ENCODE data around the gene ARHGAP23.

The ARHGAP23 gene, protein sequence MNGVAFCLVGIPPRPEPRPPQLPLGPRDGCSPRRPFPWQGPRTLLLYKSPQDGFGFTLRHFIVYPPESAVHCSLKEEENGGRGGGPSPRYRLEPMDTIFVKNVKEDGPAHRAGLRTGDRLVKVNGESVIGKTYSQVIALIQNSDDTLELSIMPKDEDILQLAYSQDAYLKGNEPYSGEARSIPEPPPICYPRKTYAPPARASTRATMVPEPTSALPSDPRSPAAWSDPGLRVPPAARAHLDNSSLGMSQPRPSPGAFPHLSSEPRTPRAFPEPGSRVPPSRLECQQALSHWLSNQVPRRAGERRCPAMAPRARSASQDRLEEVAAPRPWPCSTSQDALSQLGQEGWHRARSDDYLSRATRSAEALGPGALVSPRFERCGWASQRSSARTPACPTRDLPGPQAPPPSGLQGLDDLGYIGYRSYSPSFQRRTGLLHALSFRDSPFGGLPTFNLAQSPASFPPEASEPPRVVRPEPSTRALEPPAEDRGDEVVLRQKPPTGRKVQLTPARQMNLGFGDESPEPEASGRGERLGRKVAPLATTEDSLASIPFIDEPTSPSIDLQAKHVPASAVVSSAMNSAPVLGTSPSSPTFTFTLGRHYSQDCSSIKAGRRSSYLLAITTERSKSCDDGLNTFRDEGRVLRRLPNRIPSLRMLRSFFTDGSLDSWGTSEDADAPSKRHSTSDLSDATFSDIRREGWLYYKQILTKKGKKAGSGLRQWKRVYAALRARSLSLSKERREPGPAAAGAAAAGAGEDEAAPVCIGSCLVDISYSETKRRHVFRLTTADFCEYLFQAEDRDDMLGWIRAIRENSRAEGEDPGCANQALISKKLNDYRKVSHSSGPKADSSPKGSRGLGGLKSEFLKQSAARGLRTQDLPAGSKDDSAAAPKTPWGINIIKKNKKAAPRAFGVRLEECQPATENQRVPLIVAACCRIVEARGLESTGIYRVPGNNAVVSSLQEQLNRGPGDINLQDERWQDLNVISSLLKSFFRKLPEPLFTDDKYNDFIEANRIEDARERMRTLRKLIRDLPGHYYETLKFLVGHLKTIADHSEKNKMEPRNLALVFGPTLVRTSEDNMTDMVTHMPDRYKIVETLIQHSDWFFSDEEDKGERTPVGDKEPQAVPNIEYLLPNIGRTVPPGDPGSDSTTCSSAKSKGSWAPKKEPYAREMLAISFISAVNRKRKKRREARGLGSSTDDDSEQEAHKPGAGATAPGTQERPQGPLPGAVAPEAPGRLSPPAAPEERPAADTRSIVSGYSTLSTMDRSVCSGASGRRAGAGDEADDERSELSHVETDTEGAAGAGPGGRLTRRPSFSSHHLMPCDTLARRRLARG (N-terminal part only)

DNA sequence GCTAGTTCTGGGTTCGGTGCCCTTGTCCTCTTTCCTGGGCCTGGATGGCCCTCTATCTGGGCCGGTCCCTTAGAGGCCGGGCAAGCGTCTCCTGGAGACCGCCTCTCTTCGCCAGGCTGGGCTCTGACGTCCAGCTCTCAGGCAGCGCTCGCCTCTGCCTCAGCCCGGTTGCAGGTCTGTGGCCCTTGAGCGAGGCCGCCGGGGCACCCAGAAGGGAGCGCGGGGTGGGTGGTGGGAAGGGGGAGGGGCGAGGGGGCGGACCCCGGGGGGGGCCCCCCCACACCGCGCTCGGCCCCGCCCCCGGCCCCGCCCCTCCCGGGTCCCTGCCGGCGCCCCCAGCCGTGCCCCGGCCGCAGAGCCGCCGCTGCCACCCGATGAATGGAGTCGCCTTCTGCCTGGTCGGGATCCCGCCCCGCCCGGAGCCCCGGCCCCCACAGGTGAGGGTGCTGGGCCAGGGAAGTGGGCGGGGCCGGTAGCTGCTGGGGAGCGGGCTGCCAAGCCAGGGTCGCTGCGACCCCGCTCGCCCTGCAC lies at the start of gene ARHGAP23:
TSS of gene ARHGAP23 (plus strand) at position 353 of the 531 bp plus-strand sequence. CDS start at position 375, 22 bp downstream.
- no peak for DNase-seq (ENCODE audit: low read depth, low spot score)

DNA sequence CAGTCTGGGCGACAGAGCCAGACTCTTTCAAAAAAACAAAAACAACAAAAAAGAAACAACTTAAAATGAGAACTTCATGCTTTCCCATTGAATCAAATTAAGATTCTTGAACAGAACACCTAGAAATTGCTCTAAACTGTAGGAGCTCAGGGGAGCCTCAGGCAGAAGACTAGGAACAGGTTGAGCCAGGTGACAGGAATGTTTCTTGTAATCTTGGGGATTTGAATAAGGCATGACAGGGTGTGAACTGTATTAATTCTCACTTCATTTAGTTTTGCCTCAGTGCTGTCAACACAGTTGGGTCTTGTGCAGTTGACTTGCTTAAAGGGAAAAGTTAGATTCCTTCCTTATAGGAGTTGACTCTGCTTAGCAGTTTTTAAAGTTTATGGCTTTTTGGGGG lies 48.8 kb upstream of the ARHGAP23 start:
- peak; percentile 18 for DNase-seq (ENCODE audit: low read depth, low spot score)

DNA sequence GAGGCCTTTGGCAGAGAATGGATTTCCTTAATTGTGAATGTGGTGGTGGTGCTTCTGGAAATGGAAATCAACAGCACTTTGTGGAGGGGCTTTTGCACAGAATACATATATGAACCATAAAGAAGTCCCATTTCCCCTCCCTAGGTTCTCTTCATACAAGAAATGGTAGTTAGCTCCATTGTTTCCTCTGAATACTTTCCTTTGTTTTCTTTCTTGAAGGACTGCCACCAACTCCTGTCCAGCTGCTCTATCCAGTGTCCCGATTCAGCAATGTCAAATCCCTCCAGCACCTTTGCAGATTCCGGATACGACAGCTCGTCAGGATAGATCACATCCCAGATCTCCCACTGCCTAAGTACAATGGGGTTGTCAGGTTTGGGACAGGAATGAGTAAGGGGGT lies 33.2 kb upstream of the ARHGAP23 start:
- DNase-seq (ENCODE audit: low read depth, low spot score): no peak

DNA sequence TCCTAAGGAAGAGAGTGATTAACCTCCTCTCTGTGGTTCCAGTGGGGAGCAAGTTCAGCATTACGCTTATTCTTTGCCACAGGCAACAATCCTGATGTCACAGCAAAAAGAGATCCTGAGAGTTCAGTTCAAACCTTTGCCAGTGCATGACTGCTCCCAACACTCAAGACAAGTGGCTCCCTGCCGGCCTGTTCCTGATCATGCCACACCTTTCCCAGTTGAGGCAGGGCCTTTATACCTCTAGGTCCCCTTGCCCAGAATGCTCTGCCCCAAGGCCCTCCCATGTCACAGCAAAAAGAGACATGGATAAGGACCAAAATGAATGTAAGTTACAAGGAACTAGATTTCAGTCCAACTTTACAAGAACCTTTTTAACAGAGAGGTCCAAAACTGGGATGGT lies 31.0 kb upstream of the ARHGAP23 start:
- DNase-seq (ENCODE audit: low read depth, low spot score): no peak

DNA sequence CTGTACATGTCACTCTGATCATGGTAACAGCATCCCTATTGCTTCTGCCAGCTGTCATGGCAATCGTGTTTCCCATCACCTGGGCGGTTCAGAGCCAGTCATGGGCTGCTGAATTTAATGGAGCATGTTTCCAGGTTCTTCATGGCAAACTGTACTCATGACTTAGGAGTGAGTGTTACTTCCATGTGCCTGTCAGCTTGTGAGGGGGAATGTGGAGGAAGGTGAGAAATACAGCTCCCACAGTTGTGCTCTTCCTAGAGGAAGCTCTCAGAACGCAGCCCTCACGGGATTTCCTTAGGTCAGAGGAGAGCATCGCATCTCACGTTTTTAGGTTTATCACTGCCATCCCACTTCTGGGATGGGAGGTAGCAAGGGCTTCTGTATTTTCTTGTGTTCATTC lies 28.0 kb upstream of the ARHGAP23 start:
- DNase-seq (ENCODE audit: low read depth, low spot score): no peak

DNA sequence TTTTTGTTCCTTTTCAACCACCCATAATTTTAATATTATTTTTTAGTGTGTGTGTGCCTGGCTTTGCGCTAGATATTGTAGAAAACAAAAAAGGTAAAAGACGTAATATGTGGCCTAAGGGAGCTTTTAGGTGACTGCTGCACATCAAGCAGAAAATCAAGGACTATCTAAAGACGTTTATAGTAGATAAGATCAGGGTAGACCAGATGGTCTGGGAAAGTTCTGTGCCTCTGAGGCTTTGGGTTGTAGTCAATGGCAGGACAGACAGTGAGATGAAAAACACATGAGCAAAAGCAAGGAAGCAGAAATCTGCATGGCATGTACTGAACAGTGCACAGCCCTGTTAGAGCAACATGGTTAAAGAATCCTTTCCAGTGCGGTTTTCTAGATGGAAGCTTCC lies 26.8 kb upstream of the ARHGAP23 start:
- no peak for DNase-seq (ENCODE audit: low read depth, low spot score)

DNA sequence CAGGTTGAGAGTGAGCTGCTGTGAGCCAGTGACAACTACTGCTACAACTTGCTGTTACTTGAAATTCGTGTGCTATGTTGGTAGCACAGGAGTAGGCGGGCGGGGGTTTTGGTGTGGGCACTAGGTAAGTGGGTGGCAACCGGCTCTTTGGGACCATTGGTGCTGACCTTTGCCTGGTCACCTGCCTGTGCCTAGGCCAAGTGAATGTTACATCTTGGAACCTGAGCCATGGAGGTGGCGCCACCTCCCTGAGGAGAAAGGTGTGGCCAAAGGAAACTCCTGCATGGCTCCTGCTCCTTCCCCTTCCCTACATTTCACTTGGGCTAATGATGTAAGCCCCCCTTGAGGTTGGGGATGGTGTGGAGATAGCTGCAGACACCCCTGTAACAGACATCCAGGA lies 25.4 kb upstream of the ARHGAP23 start:
- no peak for DNase-seq (ENCODE audit: low read depth, low spot score)

DNA sequence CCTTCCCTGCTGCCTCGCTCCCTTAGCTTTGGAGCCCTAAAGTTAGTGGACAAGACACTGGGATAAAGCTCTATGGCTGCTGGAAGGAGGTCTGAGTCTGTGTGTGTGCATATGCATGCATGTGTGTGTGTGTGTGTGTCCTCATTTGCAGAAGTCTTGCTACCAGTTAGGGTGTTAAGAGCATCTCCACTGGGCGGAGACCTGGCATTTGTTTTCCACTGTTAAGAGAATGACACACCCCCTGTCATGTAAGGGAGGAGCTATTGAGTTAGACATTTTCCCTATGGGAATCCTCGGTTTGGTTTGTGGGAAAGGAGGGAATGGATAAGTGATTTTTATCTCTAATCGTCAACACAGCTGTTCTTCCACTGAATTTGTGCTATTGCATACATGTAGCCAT lies 24.8 kb upstream of the ARHGAP23 start:
- DNase-seq (ENCODE audit: low read depth, low spot score): no peak

DNA sequence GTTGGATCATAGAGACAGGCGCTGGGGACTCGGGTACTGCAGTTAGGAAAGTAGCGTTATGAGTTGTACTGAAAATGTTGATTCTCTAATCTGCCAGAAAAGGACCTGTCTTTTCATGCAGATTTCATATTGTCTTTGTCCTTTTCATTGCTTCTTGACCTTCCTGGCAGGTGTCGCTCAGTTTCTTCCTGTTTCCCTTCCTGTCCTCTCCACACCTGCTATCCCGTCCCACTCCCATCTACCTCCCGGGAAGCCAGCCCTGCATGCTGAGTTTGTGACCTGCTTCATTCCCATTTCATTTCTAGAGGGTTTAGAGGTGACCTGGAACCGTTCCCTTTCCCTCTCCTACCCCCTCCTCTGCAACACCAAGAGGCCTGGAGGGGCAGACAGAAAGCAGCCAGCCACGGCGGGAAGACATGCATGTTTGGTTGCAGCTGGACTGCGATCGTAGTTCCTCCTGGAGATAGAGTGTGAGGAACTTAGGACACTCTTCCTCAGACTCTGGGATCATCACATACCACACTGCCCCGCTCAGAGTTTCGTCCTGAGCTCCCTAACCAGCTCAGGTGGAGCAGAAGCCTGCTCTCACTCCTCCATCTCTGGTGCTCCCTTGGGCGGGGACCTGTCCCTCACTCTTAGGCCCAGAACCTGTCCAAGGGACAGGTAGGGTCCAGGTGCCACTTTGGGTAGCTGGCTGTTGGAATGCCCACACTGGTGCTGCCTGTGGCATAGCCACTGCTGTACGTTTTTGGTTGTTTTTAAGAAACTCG lies 23.9 kb upstream of the ARHGAP23 start:
- DNase-seq (ENCODE audit: low read depth, low spot score): no peak

DNA sequence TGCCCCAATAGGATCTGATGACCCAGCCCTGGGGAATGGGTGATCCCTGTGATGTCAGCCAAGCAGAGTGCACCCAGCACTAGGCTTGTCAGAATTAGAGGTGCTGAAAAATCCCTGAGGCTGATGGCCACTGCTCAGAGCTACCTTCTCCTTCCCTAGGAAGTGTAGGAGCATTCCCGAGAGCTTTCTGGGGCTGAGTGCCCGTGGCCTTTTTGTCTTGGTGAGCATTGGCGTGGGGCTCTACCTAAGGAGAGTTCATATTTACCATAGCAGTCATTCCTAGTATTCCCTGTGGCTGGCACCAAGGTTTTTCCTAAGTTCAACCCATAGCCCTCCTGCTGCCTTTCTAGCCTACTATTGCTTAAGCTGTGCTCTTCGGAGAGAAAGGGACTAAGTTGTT lies 22.6 kb upstream of the ARHGAP23 start:
- DNase-seq (ENCODE audit: low read depth, low spot score): no peak

DNA sequence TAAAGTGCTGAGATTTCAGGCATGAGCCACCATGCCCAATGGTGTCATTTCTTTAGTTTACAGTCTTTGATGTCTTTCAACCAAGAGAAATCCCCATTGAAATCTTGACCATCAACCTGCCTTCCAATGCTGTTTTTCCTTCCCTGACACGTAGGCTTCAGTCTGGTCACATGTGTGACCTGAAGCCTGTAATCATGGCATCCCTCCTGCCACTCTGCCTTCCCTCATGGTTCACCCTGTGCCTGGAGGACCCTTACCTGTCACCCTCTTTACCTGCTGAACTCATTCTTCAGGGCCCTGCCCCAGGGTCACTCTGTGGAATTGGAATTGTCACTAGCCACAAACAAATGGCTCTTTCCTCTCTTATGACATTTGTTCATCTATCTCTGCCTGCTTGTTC lies 18.1 kb upstream of the ARHGAP23 start:
- DNase-seq (ENCODE audit: low read depth, low spot score): no peak

DNA sequence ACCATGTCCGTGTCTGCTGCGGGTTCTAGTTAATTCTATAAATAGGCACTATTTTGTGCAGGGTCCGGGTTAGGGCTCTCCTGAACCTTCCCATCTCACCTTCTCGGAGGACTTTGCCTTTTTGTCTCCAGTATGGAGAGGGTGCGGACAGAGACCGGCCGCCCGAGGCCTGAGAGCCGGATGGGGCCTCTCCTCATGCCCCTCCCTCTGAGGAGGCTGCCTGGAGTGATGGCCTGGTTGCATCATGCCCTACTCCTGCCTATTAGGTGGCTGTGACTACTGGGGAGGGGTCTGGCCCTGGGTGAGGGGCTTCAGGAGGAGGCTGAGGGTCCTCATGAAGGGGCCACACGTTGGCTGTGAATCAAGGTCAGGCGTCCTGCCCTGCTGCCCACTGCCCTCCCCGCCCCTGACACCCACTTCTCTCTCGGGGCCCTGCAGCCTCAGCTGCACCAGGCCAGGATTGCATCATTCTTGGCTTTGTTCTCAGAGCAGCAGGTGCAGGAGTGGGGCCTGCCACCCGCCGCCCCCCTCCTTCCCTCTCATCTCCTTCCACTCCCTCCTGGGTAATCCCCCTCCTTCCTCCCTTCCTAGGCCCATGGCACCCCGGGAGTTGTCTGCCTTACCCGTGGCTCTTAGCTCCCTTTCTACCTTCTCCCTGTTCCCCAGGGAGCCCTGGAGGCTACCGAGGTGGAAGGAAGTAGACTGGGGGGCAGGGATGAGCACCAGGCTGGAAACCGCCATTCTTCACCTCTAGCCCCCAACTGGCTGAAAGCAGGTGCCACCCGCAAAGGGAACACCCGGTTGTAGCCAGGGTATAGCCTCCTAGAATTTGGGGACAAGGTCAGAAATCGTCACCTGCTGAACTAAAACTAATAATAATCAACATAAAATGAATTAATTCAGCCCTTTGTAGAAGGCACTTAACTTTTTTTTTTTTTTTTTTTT lies 12.7 kb upstream of the ARHGAP23 start:
- peak; percentile 80 for DNase-seq (ENCODE audit: low read depth, low spot score)

DNA sequence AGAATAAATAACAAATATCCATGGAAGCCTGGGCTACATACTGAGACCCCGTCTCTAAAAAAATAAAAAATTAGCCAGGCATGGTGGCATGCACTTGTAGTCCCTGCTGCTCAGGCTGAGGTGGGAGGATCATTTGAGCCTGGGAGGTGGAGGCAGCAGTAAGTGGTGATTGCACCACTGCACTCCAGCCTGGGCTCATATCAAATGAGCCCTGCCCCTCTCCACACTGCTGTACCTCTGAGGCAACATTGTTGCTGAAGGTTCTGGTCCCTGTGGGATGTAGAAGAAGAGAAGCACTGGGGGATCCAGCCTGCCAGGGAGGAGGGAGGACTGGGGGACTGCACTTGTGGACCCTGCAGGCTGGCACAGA lies 11.4 kb upstream of the ARHGAP23 start:
- no peak for DNase-seq (ENCODE audit: low read depth, low spot score)

DNA sequence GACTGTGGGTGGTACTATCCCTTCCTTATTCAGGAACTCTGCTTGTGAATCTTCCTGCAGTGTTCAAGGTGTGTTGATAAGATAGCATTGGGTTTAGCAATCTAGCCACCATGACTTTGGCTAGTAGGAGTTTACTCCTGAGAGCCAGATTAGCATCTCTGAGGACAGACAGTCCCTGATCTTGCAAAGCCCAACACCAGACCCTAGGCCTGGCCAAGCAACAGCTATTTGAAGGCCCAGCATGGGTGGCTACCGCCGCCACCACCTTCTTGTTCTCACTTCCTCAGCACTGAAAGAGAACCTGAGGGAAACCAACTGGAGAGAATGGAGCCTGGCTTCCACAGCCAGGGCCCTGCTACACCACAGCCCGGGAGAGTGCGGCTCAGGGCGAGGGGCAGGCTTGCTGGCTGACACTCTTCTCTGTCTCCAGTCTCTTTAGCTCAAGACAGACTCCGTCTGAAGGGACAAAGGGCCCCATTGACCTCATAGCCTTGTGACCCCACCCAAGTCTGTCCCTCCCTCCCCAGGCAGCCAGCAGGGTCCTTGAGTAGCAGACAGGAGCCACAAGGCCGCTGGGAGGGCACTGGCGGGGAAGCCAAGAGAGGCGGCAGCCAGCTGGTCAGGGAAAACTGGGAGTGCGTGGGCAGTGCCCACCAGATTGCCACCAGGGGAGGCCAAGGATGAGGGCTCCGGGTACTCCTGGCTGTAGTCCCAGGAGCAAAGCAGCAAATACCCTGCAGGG lies 10.9 kb upstream of the ARHGAP23 start:
- no peak for DNase-seq (ENCODE audit: low read depth, low spot score)

DNA sequence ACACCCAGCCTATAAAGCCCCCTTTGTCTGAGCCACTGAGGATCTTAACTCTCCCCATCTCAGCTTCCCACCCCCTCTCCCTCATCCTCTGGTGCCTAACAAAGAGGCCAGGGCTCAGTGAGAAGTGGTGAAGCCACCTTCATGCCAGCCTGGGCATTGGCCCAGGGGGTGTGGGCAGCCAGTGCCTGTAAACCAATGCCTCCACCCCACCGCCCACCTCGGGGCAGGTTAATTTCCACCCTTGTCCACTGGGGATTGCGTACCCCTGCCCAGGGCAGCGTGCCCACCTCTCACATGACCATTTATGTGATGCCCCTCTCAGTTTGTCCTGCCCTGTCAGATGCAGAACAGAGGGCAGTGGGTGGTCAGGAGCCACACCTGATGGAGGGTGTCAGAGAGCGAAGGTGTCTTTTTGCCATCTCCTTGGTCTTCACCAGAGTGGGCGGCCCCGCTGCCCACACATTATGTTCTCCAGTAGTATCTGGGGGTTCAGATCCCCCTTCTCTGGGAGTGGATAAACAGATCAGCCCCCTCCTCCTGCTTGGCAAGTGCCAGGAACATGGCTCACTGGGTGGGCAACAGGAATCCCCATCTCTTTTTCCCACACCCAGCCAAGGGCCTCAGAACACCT lies 10.1 kb upstream of the ARHGAP23 start:
- DNase-seq (ENCODE audit: low read depth, low spot score): no peak

DNA sequence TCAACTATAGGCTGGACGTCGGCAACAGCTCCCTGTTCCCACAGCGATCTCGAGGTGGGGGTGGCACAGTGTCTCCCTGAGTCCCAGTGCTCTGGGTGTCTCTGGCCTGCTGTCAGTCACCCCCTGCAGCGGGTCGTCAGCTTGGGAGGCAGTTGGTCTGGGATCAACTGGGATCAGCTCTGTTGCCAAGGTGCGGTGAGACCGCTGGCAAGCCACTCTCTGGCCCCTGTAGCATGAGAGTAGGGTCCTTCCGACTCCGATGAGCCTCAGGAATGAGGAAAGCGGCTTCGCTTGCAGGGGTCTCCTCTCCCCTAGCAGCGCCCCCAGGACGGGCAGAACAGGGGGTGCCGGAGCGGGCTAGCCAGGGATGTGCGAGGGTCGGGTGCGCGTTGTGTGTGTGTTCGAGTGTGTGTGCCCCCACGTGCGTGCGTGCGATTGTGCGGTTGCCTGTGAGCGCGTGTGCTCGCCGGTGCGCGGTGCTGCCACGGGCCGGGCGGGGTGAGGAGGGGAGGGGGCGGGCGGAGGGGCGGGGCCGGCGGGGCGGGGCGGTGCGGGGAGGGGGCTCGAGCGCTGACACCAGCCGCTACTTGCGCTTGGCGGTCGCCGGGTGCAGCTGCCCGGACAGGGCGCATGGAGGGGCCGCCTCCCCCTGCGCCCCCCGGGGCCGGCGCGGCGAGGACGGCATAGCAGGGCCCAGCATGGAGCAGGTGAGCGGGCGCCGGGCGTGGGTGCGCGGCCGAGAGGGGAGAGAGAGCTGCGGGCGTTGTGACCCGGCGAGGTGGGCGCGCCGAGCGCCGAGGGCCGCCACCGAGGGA lies 9.4 kb upstream of the ARHGAP23 start:
- peak; percentile 45 for DNase-seq (ENCODE audit: low read depth, low spot score)

DNA sequence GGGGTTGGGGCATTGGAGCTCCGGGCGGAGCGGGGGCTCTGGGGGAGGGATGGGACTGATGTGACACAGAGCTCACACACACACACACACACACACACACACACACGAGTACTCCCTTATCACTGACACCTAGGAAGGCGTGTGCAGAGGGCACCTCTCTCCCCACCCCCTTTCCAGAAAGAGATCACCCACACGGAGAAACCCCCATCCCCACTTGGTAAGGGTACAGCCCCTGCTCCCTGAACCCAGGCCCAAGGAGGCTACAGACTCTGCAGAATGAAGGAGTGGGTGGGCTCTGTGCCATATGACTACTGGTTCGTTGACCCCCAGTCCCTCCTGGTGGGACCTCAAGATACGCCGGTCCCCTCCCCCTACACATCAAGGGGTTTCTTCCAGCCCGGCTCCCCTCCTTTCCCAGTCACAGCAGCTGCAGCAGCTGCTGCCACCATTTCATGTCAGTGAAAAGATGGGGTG lies 8.7 kb upstream of the ARHGAP23 start:
- DNase-seq (ENCODE audit: low read depth, low spot score): no peak

DNA sequence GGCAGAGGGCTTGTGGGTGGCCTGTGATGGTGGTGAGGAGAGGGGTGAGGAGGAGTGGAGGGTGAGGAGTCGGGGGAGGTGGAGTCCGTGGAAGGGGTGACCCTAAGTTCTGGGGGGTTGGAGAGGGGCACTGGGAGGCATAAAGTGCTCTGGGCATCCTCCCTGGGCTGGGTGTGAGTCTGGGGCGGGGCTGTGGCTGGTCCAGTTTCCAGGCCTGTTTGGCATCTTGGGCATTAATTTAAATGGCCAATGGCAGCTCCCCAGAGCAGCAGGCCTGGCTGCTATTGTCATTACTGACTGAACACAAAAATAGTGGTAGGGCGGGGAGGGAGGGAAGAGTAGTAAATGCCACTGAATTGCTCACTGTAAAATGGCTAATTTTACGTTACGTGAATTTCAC lies 7.7 kb upstream of the ARHGAP23 start:
- no peak for DNase-seq (ENCODE audit: low read depth, low spot score)
